ENCODE results near the gene PRR5L.
A peak's percentile ranks its signal among the peaks of the same experiment; 100 is the strongest.

The PRR5L gene

GRCh38 chr11:36295926-36296325 lies at the start of gene PRR5L:
Gene PRR5L (plus strand): TSS chr11:36296288. CDS start chr11:36401122, 104,834 bp downstream.
- no peak for DNase-seq (ENCODE audit: low read depth)

- DNase-seq (ENCODE audit: low read depth), result no peak
These were observed 48.6 kb upstream of the PRR5L start for GRCh38 chr11:36247493-36247892.

GRCh38 chr11:36248436-36248835 lies 47.7 kb upstream of the PRR5L start:
- DNase-seq (ENCODE audit: low read depth), result no peak

- no peak for DNase-seq (ENCODE audit: low read depth)
These were observed 46.8 kb upstream of the PRR5L start for GRCh38 chr11:36249246-36249645.

GRCh38 chr11:36251823-36252222 lies 44.3 kb upstream of the PRR5L start:
- no peak for DNase-seq (ENCODE audit: low read depth)

GRCh38 chr11:36253238-36253637 lies 42.9 kb upstream of the PRR5L start:
- no peak for DNase-seq (ENCODE audit: low read depth)

- no peak for DNase-seq (ENCODE audit: low read depth)
These were observed 41.4 kb upstream of the PRR5L start for GRCh38 chr11:36254713-36255112.

- no peak for DNase-seq (ENCODE audit: low read depth)
These were observed 38.7 kb upstream of the PRR5L start for GRCh38 chr11:36257351-36257750.

GRCh38 chr11:36258730-36259360 lies 37.2 kb upstream of the PRR5L start:
- no peak for DNase-seq (ENCODE audit: low read depth)

- DNase-seq (ENCODE audit: low read depth), result no peak
These were observed 35.0 kb upstream of the PRR5L start for GRCh38 chr11:36261094-36261493.

GRCh38 chr11:36264011-36264972 lies 31.8 kb upstream of the PRR5L start:
- no peak for DNase-seq (ENCODE audit: low read depth)

GRCh38 chr11:36264973-36265344 lies 31.1 kb upstream of the PRR5L start:
- no peak for DNase-seq (ENCODE audit: low read depth)

GRCh38 chr11:36265793-36266628 lies 30.1 kb upstream of the PRR5L start:
- peak; percentile 18 for DNase-seq (ENCODE audit: low read depth)

GRCh38 chr11:36266767-36267166 lies 29.3 kb upstream of the PRR5L start:
- DNase-seq (ENCODE audit: low read depth), result no peak

GRCh38 chr11:36268337-36268985 lies 27.6 kb upstream of the PRR5L start:
- DNase-seq (ENCODE audit: low read depth), result no peak

GRCh38 chr11:36270701-36271100 lies 25.4 kb upstream of the PRR5L start:
- no peak for DNase-seq (ENCODE audit: low read depth)

- no peak for DNase-seq (ENCODE audit: low read depth)
These were observed 24.2 kb upstream of the PRR5L start for GRCh38 chr11:36271794-36272407.

- DNase-seq (ENCODE audit: low read depth), result no peak
These were observed 23.0 kb upstream of the PRR5L start for GRCh38 chr11:36273110-36273509.

- no peak for DNase-seq (ENCODE audit: low read depth)
These were observed 21.7 kb upstream of the PRR5L start for GRCh38 chr11:36274414-36274813.

- no peak for DNase-seq (ENCODE audit: low read depth)
These were observed 17.4 kb upstream of the PRR5L start for GRCh38 chr11:36278531-36279282.

- no peak for DNase-seq (ENCODE audit: low read depth)
These were observed 15.6 kb upstream of the PRR5L start for GRCh38 chr11:36280531-36280930.

All from stimulated activated CD8-positive, alpha-beta memory T cell treated with anti-CD3 and anti-CD28 coated beads, Interleukin-12 subunit alpha, Interleukin-12 subunit beta, amount 100 ng/mL, for 1 hour (primary cell).